H9 (cell line): ENCODE data around the gene CHCHD6. TPM values are rescaled to one million over a fixed set of nuclear protein-coding genes. Genes with fewer than 3 reads are reported as not detected.

Source experiments
- DNase-seq: peaks from one replicate; pipeline ENCODE4 v3.0.0-alpha.2; 2017
- H2AFZ ChIP-seq: one replicate; pipeline ENCODE4 v1.6.1; 2013; ENCODE audit warnings: mild to moderate bottlenecking, low read length, control low read depth, moderate library complexity
- H2AK5ac ChIP-seq: 2 replicates; pipeline ENCODE4 v1.6.1; 2013; ENCODE audit warnings: low read length, control low read depth, mixed read lengths; ENCODE audit not compliant: insufficient read length
- H2BK120ac ChIP-seq: one replicate; pipeline ENCODE4 v1.6.1; 2013; ENCODE audit warnings: low read depth, mild to moderate bottlenecking, low read length, control low read depth, inconsistent platforms; ENCODE audit not compliant: poor library complexity, severe bottlenecking
- H2BK12ac ChIP-seq: 2 replicates; pipeline ENCODE4 v1.6.1; 2013; ENCODE audit warnings: low read length, control low read depth, mixed read lengths, low read depth; ENCODE audit not compliant: insufficient read length
- H2BK15ac ChIP-seq: 2 replicates; pipeline ENCODE4 v1.6.1; 2013; ENCODE audit warnings: low read depth, low read length, control low read depth
- H2BK20ac ChIP-seq: one replicate; pipeline ENCODE4 v1.6.1; 2013; ENCODE audit warnings: low read depth, mild to moderate bottlenecking, low read length, control low read depth, inconsistent platforms; ENCODE audit not compliant: poor library complexity, severe bottlenecking
- H2BK5ac ChIP-seq: 2 replicates; pipeline ENCODE4 v1.6.1; 2013; ENCODE audit warnings: low read length, control low read depth, mixed read lengths; ENCODE audit not compliant: insufficient read length
- H3K14ac ChIP-seq: 2 replicates; pipeline ENCODE4 v1.6.1; 2013; ENCODE audit warnings: low read length, control low read depth; ENCODE audit not compliant: insufficient read depth
- H3K18ac ChIP-seq: 2 replicates; pipeline ENCODE4 v1.6.1; 2013; ENCODE audit warnings: low read depth, mild to moderate bottlenecking, mixed read lengths, low read length, control low read depth; ENCODE audit not compliant: insufficient read length
- H3K23ac ChIP-seq: 2 replicates; pipeline ENCODE4 v1.6.1; 2013; ENCODE audit warnings: low read length, control low read depth, mixed read lengths, low read depth; ENCODE audit not compliant: insufficient read length
- H3K23me2 ChIP-seq: 2 replicates; pipeline ENCODE4 v1.6.1; 2013; ENCODE audit warnings: low read depth, mild to moderate bottlenecking, mixed read lengths, low read length, control low read depth; ENCODE audit not compliant: insufficient read length, poor library complexity, severe bottlenecking
- H3K27ac ChIP-seq: 2 replicates; pipeline ENCODE4 v1.5.1; 2013; ENCODE audit warnings: low read length, control low read depth, mixed read lengths, low read depth; ENCODE audit not compliant: insufficient read length
- H3K27me3 ChIP-seq: 2 replicates; pipeline ENCODE4 v1.6.1; 2013; ENCODE audit warnings: low read length, control low read depth, inconsistent platforms; ENCODE audit not compliant: insufficient read depth
- H3K4ac ChIP-seq: 2 replicates; pipeline ENCODE4 v1.6.1; 2013; ENCODE audit warnings: low read depth, mild to moderate bottlenecking, control low read depth, inconsistent platforms, low read length, moderate library complexity
- H3K4me1 ChIP-seq: 2 replicates; pipeline ENCODE4 v1.6.1; 2013; ENCODE audit warnings: low read length, control low read depth, inconsistent platforms; ENCODE audit not compliant: insufficient read depth
- H3K4me2 ChIP-seq: 2 replicates; pipeline ENCODE4 v1.6.1; 2013; ENCODE audit warnings: low read length, control low read depth, mixed read lengths; ENCODE audit not compliant: insufficient read length, insufficient read depth
- H3K56ac ChIP-seq: 2 replicates; pipeline ENCODE4 v1.6.1; 2013; ENCODE audit warnings: low read depth, mild to moderate bottlenecking, mixed read lengths, low read length, control low read depth; ENCODE audit not compliant: insufficient read length
- H3K79me1 ChIP-seq: 2 replicates; pipeline ENCODE4 v1.6.1; 2013; ENCODE audit warnings: low read depth, mild to moderate bottlenecking, moderate library complexity, low read length, control low read depth, inconsistent platforms; ENCODE audit not compliant: insufficient read depth, poor library complexity, severe bottlenecking
- H3K79me2 ChIP-seq: 2 replicates; pipeline ENCODE4 v1.6.1; 2013; ENCODE audit warnings: low read length, control low read depth, inconsistent platforms; ENCODE audit not compliant: insufficient read depth
- H3K9ac ChIP-seq: 2 replicates; pipeline ENCODE4 v1.6.1; 2013; ENCODE audit warnings: low read length, control low read depth, mixed read lengths; ENCODE audit not compliant: insufficient read length; ENCODE audit errors: extremely low read depth
- H3K9me3 ChIP-seq: one replicate; pipeline ENCODE4 v1.6.1; 2013; ENCODE audit warnings: low read depth, low read length, inconsistent platforms; ENCODE audit not compliant: control insufficient read depth
- H3T11ph ChIP-seq: one replicate; pipeline ENCODE4 v1.6.1; 2013; ENCODE audit warnings: mild to moderate bottlenecking, low read length, control low read depth, inconsistent platforms
- H4K20me1 ChIP-seq: one replicate; pipeline ENCODE4 v1.6.1; 2013; ENCODE audit not compliant: control insufficient read depth, insufficient read length, insufficient read depth
- H4K5ac ChIP-seq: 2 replicates; pipeline ENCODE4 v1.6.1; 2013; ENCODE audit warnings: low read depth, mild to moderate bottlenecking, mixed read lengths, low read length, control low read depth; ENCODE audit not compliant: insufficient read length
- H4K8ac ChIP-seq: replicated peaks from 2 replicates; pipeline ENCODE4 v1.6.1; 2013; ENCODE audit warnings: low read length, control low read depth, mixed read lengths, low read depth; ENCODE audit not compliant: insufficient read length
- H4K91ac ChIP-seq: 2 replicates; pipeline ENCODE4 v1.6.1; 2013; ENCODE audit warnings: low read depth, mild to moderate bottlenecking, moderate library complexity, mixed read lengths, low read length, control low read depth; ENCODE audit not compliant: insufficient read length
- H3K27ac Mint-ChIP-seq, 3 experiments: 2 replicates in 2 of 3; 3 replicates in 1 of 3; pipeline ENCODE4 v1.8.0; 2020 to 2021; ENCODE audit warnings: mixed read lengths in 3 of 3, mild to moderate bottlenecking in 1 of 3, moderate library complexity in 1 of 3
- H3K27me3 Mint-ChIP-seq: 2 replicates; pipeline ENCODE4 v1.8.0; 2021; ENCODE audit warnings: low read depth, mild to moderate bottlenecking, moderate library complexity, mixed read lengths
- H3K36me3 Mint-ChIP-seq, 3 experiments: 2 replicates in 2 of 3; 3 replicates in 1 of 3; pipeline ENCODE4 v1.8.0; 2020 to 2021; ENCODE audit warnings: low read depth in 3 of 3, mixed read lengths in 3 of 3; ENCODE audit not compliant: insufficient read depth in 1 of 3
- H3K4me1 Mint-ChIP-seq, 2 experiments: 2 replicates each; pipeline ENCODE4 v1.8.0; 2020; ENCODE audit warnings: mixed read lengths in 2 of 2
- H3K4me3 Mint-ChIP-seq, 2 experiments: 2 replicates in 1 of 2; 3 replicates in 1 of 2; pipeline ENCODE4 v1.8.0; 2020 to 2021; ENCODE audit warnings: mild to moderate bottlenecking in 2 of 2, mixed read lengths in 2 of 2, moderate library complexity in 1 of 2
- H3K9me3 Mint-ChIP-seq, 2 experiments: 2 replicates in 1 of 2; 3 replicates in 1 of 2; pipeline ENCODE4 v1.8.0; 2020; ENCODE audit warnings: mild to moderate bottlenecking in 2 of 2, mixed read lengths in 2 of 2, moderate library complexity in 1 of 2
- WGBS: extraction: QIAGEN DNeasy Blood & Tissue Kit; methylation state at CpG from one replicate; pipeline ENCODE4 v1.1.7; 2013; ENCODE audit warnings: missing lambda C conversion rate, low lambda C conversion rate, mixed read lengths; ENCODE audit not compliant: insufficient read length; ENCODE audit errors: extremely low coverage; 5-methylcytosine and 5-hydroxymethylcytosine counted together
- total RNA-seq: library from RNA; stranded (reverse); gene quantifications from 2 replicates; pipeline ENCODE4 v1.2.1, GENCODE V29; 2021
- TF ChIP-seq, protein P1 (sequence below): fragments of 200-600 bp; sonication (generic); conservative IDR thresholded peaks from 3 replicates; pipeline ENCODE4 v1.8.0; 2021; ENCODE audit warnings: antibody characterized with exemption, mild to moderate bottlenecking

CHCHD6 gene
- total RNA-seq, 1 experiment from 2014 or later: 34.2 TPM

DNA sequence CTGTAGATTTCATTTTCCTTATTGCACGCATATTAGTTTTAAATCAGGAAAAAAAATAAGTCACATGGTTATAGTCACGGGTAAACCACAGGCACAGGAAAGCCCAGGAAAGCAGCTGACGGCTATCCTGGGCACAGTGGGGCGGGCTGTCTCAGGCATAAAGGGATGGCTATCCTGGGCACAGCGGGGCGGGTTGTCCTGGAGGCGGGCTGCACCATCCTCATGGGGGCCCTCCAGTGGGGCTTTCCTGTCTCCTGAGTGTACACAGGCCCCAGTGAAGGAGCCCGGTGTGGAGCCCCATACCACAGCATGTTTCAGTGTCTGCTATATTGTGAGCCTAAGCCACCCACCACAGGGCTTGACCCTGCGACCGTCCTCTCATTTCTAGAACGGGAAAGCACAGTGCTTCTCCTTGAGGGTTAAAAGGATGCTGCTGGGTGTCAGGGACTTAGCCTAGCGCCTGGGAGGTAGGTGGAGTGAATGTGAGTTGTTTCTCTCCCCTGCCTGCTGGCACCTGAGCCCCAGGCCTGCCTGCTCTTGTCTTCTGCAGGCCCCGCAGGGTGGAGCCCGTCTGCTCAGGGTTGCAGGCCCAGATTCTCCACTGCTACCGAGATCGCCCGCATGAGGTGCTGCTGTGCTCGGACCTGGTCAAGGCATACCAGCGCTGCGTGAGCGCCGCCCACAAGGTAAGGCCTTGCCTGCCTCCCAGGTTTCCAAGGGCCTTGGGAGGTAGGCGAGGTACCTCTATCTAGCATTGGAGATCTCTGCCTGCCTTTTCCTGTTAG, 253.0 kb downstream of the CHCHD6 start:
- Histone ChIP-seq H3K79me2 (no peaks in the 10 kb centered on the region), H3K56ac (no peak overlapping the region), H2BK12ac (no peak overlapping the region), H4K20me1 (no peaks in the 10 kb centered on the region), H3T11ph (no peak overlapping the region), H3K4me2 (no peak overlapping the region), H3K23me2 (no peaks in the 10 kb centered on the region), H2AFZ (no peak overlapping the region), H3K4ac (no peak overlapping the region), H3K23ac (no peak overlapping the region), H2BK20ac (no peak overlapping the region), H3K27me3 (no peaks in the 10 kb centered on the region), H3K79me1 (no peaks in the 10 kb centered on the region), H3K4me1 (no peaks in the 10 kb centered on the region), H4K91ac (no peak overlapping the region), H3K9ac (no peak overlapping the region), H3K27ac (no peak overlapping the region), H4K8ac (no peak overlapping the region), H3K14ac (no peak overlapping the region), H2BK120ac (no peak overlapping the region), H2AK5ac (no peak overlapping the region), H4K5ac (no peak overlapping the region), H2BK5ac (no peak overlapping the region), H3K9me3 (no peaks in the 10 kb centered on the region), H3K18ac (no peak overlapping the region), H2BK15ac (no peak overlapping the region)
- H3K36me3 Mint-ChIP-seq: no peaks in the 10 kb centered on the region; a peak in 1 of 7 replicates
- no CpG with 5 or more reads among the region's 23 CpGs for WGBS
- TF ChIP-seq, protein P1, sequence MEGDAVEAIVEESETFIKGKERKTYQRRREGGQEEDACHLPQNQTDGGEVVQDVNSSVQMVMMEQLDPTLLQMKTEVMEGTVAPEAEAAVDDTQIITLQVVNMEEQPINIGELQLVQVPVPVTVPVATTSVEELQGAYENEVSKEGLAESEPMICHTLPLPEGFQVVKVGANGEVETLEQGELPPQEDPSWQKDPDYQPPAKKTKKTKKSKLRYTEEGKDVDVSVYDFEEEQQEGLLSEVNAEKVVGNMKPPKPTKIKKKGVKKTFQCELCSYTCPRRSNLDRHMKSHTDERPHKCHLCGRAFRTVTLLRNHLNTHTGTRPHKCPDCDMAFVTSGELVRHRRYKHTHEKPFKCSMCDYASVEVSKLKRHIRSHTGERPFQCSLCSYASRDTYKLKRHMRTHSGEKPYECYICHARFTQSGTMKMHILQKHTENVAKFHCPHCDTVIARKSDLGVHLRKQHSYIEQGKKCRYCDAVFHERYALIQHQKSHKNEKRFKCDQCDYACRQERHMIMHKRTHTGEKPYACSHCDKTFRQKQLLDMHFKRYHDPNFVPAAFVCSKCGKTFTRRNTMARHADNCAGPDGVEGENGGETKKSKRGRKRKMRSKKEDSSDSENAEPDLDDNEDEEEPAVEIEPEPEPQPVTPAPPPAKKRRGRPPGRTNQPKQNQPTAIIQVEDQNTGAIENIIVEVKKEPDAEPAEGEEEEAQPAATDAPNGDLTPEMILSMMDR: no peak
- H3K27ac Mint-ChIP-seq: no peak overlapping the region
- H3K4me1 Mint-ChIP-seq: peaks cover 22 to 23% of the 10 kb centered on the region in 2 experiments
- no peak overlapping the region for H3K4me3 Mint-ChIP-seq
- peak; percentile 53 for DNase-seq
- H3K9me3 Mint-ChIP-seq: no peaks in the 10 kb centered on the region
- H3K27me3 Mint-ChIP-seq: no peaks in the 10 kb centered on the region
